Esophagus (tissue), 2 donors: ENCODE data around the gene EPS8L3. TPM values are rescaled to one million over a fixed set of nuclear protein-coding genes. Genes with fewer than 3 reads are reported as not detected.
A peak's percentile ranks its signal among the peaks of the same experiment; 100 is the strongest.

ENCODE experiments used
- H3K27ac ChIP-seq, 2 donors: one replicate each; pipeline ENCODE4 v1.5.1; 2013; ENCODE audit warnings: low read depth in 2 of 2, mild to moderate bottlenecking in 2 of 2, inconsistent platforms in 1 of 2, low read length in 1 of 2, moderate library complexity in 1 of 2
- H3K27me3 ChIP-seq, 2 donors: one replicate each; pipeline ENCODE4 v1.6.1; 2013; ENCODE audit warnings: low read length in 2 of 2, control low read depth in 1 of 2, mild to moderate bottlenecking in 1 of 2; ENCODE audit not compliant: insufficient read depth in 2 of 2, control insufficient read depth in 1 of 2
- H3K36me3 ChIP-seq, 2 donors: one replicate each; pipeline ENCODE4 v1.6.1; 2013; ENCODE audit warnings: low read length in 1 of 2; ENCODE audit not compliant: control insufficient read depth in 2 of 2, insufficient read depth in 2 of 2
- H3K4me1 ChIP-seq, 2 donors: one replicate each; pipeline ENCODE4 v1.6.1; 2013; ENCODE audit warnings: low read length in 1 of 2; ENCODE audit not compliant: control insufficient read depth in 2 of 2, insufficient read depth in 2 of 2
- H3K4me3 ChIP-seq, 2 donors: one replicate each; pipeline ENCODE4 v1.5.1; 2013; ENCODE audit warnings: low read length in 2 of 2, mild to moderate bottlenecking in 2 of 2, low read depth in 1 of 2, moderate library complexity in 1 of 2
- H3K9me3 ChIP-seq, 2 donors: one replicate each; pipeline ENCODE4 v1.6.1; 2013; ENCODE audit warnings: mild to moderate bottlenecking in 2 of 2, low read depth in 1 of 2, low read length in 1 of 2, moderate library complexity in 1 of 2; ENCODE audit not compliant: control insufficient read depth in 2 of 2, insufficient read depth in 1 of 2
- WGBS, 2 donors: extraction: QIAGEN DNeasy Blood & Tissue Kit; methylation state at CpG; one replicate each; pipeline ENCODE4 v1.1.7; 2013; 5-methylcytosine and 5-hydroxymethylcytosine counted together
- polyA plus RNA-seq, 2 donors: library from polyadenylated mRNA; stranded (reverse); fragments of 200-250 nt; gene quantifications; one replicate each; pipeline ENCODE4 v1.2.3, GENCODE V29; 2013
- donor health status: healthy with polysubstance abuse.
- donor health status: Bipolar disorder and iron deficiency.

EPS8L3 gene
- polyA plus RNA-seq, 2 donors = 0.10 to 0.28 TPM

DNA sequence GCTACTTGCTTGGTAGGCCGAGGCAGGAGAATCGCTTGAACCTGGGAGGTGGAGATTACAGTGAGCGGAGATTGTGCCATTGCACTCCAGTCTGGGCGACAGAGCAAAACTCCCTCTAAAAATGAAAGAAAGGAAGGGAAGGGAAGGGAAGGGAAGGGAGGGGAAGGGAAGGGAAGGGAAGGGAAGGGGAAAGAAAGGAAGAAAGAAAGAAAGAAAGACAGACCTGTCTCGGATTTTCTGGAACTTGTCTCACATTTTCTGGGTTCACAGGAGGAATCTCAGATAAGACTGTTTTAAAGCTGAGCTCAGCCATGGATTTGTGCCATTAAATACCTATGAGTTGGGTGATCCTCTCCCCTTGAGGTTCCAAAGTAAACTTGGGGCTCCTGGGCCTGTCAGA lies 38.8 kb downstream of the EPS8L3 start:
- Histone ChIP-seq H3K36me3 (no peaks in the 10 kb centered on the region), H3K27me3 (no peaks in the 10 kb centered on the region), H3K4me1 (no peaks in the 10 kb centered on the region), H3K27ac (no peak overlapping the region), H3K4me3 (no peak overlapping the region), H3K9me3 (no peaks in the 10 kb centered on the region)
- 75 to 80% methylated on average over 4 to 5 of the region's 5 CpGs for whole genome bisulfite sequencing, 2 donors

DNA sequence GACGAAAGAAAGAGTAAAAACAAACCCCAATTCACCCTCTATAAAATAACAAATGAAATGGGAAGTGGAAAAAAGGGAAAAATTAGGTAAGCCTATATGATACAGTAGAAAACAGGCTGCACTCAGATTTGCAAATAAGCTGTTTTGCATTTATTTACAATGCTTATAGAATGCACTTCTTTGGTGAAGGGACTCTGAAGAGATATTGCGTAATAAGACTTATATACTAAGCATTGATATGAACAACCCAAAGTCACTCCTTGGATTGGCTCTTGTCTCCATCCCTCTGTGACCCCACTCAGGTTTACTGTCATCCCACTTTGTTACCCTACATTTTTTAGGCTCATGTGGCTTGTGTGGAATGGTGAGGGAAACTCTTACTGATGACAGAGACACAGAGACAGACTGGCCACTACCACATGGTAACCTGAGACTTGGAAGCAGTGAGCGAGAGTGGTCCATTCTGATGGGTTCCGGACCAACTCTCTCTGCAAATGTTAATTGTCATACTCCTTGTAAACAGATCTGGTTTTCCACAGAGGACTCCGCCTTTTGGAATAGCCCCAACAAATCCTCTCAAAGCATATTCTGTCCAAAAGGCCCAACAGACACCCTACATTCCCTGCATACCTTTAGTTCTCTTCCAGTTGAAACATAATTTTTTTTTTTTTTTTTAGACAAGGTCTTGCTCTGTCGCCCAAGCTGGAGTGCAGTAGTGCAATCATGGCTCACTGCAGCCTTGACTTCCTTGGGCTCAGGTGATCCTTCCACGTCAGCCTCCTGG lies 40.6 kb downstream of the EPS8L3 start:
- WGBS, 2 donors = 67 to 87% methylated on average over 7 of the region's 7 CpGs
- H3K9me3 ChIP-seq = no peaks in the 10 kb centered on the region
- no peak overlapping the region for H3K27ac ChIP-seq
- no peaks in the 10 kb centered on the region for H3K4me1 ChIP-seq
- no peak overlapping the region for H3K4me3 ChIP-seq
- H3K36me3 ChIP-seq = no peaks in the 10 kb centered on the region
- no peaks in the 10 kb centered on the region for H3K27me3 ChIP-seq

- Histone ChIP-seq H3K9me3 (no peaks in the 10 kb centered on the region), H3K27ac (no peak overlapping the region), H3K4me1 (peaks cover 0 to 10% of the 10 kb centered on the region in 2 donors), H3K27me3 (no peaks in the 10 kb centered on the region), H3K4me3 (no peak overlapping the region), H3K36me3 (no peaks in the 10 kb centered on the region)
- 97% methylated on average over 1 of the region's 1 CpG for WGBS, 2 donors
Measured at GRCh38 chr1:109721971-109722370, 41.8 kb downstream of the EPS8L3 start.

- no peaks in the 10 kb centered on the region for H3K36me3 ChIP-seq
- no peaks in the 10 kb centered on the region for H3K9me3 ChIP-seq
- H3K4me3 ChIP-seq = no peak overlapping the region
- 88 to 93% methylated on average over 5 of the region's 5 CpGs for WGBS, 2 donors
- H3K27ac ChIP-seq = no peak overlapping the region
- H3K27me3 ChIP-seq = no peaks in the 10 kb centered on the region
- H3K4me1 ChIP-seq = peaks cover 0 to 15% of the 10 kb centered on the region in 2 donors
Measured at GRCh38 chr1:109721042-109721441, 42.7 kb downstream of the EPS8L3 start.

DNA sequence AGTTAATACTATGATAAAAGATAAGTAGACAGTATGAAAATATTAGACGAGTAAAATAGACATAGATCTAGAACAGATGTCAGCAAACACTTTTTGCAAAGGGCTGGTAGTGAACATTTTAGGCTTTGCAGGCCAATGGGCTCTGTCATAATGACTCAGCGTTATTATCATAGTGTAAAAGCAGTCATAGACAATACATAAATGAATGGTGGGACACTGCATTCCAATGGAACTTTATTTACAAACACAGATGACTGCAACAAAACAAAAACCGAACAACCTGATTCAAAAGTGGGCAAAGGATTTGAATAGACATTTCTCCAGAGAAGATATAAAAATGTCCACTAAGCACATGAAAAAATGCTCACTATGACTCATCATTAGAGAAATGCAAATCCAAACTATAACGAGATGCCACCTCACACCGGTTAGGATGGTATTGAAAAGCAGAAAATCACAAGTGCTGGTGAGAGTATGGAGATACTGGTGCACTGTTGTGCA lies 44.3 kb downstream of the EPS8L3 start:
- Histone ChIP-seq H3K27me3 (no peaks in the 10 kb centered on the region), H3K4me3 (no peak overlapping the region), H3K4me1 (peaks cover 0 to 15% of the 10 kb centered on the region in 2 donors), H3K27ac (no peak overlapping the region), H3K36me3 (no peaks in the 10 kb centered on the region), H3K9me3 (no peaks in the 10 kb centered on the region)
- 60 to 67% methylated on average over 5 of the region's 5 CpGs for WGBS, 2 donors

DNA sequence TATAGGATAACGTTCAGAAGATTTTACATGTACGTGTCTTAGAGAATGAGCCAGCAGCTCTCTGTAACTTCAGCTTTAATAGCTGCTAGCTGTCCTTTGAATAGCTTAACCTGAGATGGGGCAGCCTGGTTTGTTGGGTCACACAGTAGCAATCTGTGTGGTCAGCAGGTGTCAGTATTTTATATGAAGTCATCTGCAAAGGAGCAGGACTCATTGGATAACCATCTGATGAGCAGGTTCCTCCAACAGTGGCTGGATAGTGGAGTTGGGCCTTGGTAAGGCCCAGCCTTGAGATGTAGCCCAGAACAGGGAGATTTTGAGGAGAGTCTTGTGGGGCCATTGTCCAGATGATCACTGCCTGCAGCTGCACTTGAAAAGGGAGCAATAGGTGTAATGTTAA lies 45.2 kb downstream of the EPS8L3 start:
- WGBS, 2 donors = 79 to 80% methylated on average over 2 of the region's 2 CpGs
- peaks cover 0 to 15% of the 10 kb centered on the region in 2 donors for H3K4me1 ChIP-seq
- H3K9me3 ChIP-seq = no peaks in the 10 kb centered on the region
- no peaks in the 10 kb centered on the region for H3K27me3 ChIP-seq
- H3K27ac ChIP-seq = no peak overlapping the region
- no peak overlapping the region for H3K4me3 ChIP-seq
- H3K36me3 ChIP-seq = no peaks in the 10 kb centered on the region

DNA sequence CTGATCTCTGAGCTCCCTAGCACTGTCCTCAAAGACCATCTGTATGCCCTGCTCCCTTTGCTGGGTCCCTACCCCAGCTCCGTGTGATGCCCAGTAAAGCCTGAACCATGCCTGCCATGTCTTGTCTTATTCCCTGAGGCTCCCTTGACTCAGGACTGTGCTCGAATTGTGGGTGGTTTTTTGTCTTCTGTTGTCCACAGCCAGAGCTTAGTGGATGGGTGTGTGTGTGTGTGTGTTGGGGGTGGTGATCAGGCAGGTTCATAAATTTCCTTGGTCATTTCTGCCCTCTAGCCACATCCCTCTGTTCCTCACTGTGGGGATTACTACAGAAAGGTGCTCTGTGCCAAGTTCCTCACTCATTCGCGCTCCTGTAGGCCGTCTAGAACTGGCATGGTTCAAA lies 46.0 kb downstream of the EPS8L3 start:
- H3K27ac ChIP-seq = peak overlapping the region; percentile 61 to 62
- peaks cover 0 to 15% of the 10 kb centered on the region in 2 donors for H3K4me1 ChIP-seq
- H3K27me3 ChIP-seq = no peaks in the 10 kb centered on the region
- H3K36me3 ChIP-seq = no peaks in the 10 kb centered on the region
- no peak overlapping the region for H3K4me3 ChIP-seq
- H3K9me3 ChIP-seq = no peaks in the 10 kb centered on the region
- 52 to 73% methylated on average over 5 of the region's 5 CpGs for WGBS, 2 donors

- 48 to 58% methylated on average over 3 of the region's 3 CpGs for WGBS, 2 donors
Measured at GRCh38 chr1:109716570-109717090, 47.1 kb downstream of the EPS8L3 start.

GRCh38 chr1:109716121-109716520 lies 47.6 kb downstream of the EPS8L3 start:
- WGBS, 2 donors = 53 to 56% methylated on average over 3 of the region's 3 CpGs

More at GRCh38 chr1:109716570-109717090, 47.1 kb downstream of the EPS8L3 start:
- Histone ChIP-seq H3K4me1 (peaks cover 0 to 15% of the 10 kb centered on the region in 2 donors), H3K4me3 (no peak overlapping the region), H3K9me3 (no peaks in the 10 kb centered on the region), H3K27ac (peak overlapping the region; percentile 61 to 63), H3K36me3 (no peaks in the 10 kb centered on the region), H3K27me3 (no peaks in the 10 kb centered on the region)

More at GRCh38 chr1:109716121-109716520, 47.6 kb downstream of the EPS8L3 start:
- peaks cover 0 to 15% of the 10 kb centered on the region in 2 donors for H3K4me1 ChIP-seq
- H3K36me3 ChIP-seq = no peaks in the 10 kb centered on the region
- H3K9me3 ChIP-seq = no peaks in the 10 kb centered on the region
- H3K27me3 ChIP-seq = no peaks in the 10 kb centered on the region
- peak overlapping the region; percentile 12 to 68 for H3K27ac ChIP-seq
- H3K4me3 ChIP-seq = no peak overlapping the region
